HG03159 (cell line): ENCODE results near the gene HTRA1.

Source experiments
- ATAC-seq: cut with Tn5 transposase; IDR thresholded peaks from one replicate; pipeline ENCODE4 v1.9.1; 2021; ENCODE audit warnings: mild to moderate bottlenecking, moderate library complexity; ENCODE audit not compliant: unreplicated experiment

The HTRA1 gene

GRCh38 chr10:122454071-122454470 is 7.3 kb upstream of the HTRA1 start:
- ATAC-seq, result no peak

- ATAC-seq, result no peak
Observed at GRCh38 chr10:122454603-122455080, 6.7 kb upstream of the HTRA1 start, which contains the start of gene ARMS2. TSS of gene ARMS2 (plus strand) at chr10:122454653. CDS start at chr10:122454728, 75 bp downstream.

GRCh38 chr10:122455376-122456079 is 5.8 kb upstream of the HTRA1 start:
- no peak for ATAC-seq

GRCh38 chr10:122457934-122458333 is 3.4 kb upstream of the HTRA1 start:
- ATAC-seq, result no peak

GRCh38 chr10:122458693-122459092 is 2.7 kb upstream of the HTRA1 start:
- ATAC-seq, result no peak

DNA sequence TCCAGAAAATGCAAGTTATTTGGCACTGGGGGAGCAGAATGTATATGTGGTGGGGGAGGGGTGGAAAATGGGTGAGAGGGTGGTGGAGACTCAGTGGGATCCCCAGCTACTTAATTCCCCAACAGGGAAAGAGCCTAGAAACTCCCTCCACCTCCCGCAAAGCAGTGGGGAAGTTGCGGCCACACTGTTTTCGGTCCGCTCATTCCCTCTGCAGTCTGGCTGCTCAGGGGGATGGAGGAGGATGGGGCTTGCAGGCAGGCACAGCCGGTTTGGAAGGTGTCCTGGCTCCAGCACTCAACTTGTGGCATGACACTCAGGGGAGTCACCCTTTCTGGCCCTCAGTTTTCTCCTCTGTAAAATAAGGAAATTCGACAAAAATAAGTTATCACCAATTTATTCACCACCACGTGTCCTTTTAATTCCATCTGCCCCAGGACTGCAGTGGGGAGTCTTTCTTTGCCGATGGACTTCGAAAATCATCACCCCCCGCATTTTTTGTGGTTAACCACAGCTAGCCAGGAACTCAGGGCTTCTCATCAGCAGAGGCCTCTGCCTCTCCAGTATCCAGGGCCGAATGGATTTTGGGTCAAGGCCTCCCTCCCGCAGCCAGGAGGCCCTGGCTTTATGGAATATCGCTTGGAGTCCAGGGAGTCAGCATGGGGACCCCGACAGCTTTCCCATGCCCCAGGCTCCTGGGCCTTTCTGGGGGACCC is 1.6 kb upstream of the HTRA1 start:
- ATAC-seq, result no peak

DNA sequence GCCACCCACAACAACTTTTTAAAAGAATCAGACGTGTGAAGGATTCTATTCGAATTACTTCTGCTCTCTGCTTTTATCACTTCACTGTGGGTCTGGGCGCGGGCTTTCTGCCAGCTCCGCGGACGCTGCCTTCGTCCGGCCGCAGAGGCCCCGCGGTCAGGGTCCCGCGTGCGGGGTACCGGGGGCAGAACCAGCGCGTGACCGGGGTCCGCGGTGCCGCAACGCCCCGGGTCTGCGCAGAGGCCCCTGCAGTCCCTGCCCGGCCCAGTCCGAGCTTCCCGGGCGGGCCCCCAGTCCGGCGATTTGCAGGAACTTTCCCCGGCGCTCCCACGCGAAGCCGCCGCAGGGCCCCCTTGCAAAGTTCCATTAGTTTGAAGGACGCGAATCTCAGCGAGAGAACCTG is 461 bp upstream of the HTRA1 start:
- ATAC-seq, result no peak

DNA sequence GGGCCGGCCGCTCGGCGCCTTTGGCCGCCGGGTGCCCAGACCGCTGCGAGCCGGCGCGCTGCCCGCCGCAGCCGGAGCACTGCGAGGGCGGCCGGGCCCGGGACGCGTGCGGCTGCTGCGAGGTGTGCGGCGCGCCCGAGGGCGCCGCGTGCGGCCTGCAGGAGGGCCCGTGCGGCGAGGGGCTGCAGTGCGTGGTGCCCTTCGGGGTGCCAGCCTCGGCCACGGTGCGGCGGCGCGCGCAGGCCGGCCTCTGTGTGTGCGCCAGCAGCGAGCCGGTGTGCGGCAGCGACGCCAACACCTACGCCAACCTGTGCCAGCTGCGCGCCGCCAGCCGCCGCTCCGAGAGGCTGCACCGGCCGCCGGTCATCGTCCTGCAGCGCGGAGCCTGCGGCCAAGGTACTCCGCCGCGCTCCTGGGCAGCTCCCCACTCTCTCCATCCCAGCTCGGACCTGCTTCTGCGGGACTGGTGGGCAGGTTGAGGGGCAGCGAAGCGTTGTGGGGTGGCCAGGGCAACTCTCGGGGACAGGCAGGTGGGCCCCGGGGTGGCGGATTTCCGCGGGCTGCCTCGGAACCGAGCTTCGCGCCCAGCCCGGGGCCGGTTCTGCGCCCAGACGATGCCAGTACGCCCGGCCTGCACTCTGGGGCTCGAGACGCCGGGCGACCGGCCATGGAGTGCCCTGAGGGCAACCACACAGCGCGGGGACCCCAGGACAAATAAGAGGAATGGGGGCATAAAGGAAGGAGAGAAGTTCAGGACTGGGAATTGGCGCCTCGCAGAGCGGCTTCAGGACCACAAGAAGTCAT is 578 bp downstream of the HTRA1 start:
- ATAC-seq, result no peak

DNA sequence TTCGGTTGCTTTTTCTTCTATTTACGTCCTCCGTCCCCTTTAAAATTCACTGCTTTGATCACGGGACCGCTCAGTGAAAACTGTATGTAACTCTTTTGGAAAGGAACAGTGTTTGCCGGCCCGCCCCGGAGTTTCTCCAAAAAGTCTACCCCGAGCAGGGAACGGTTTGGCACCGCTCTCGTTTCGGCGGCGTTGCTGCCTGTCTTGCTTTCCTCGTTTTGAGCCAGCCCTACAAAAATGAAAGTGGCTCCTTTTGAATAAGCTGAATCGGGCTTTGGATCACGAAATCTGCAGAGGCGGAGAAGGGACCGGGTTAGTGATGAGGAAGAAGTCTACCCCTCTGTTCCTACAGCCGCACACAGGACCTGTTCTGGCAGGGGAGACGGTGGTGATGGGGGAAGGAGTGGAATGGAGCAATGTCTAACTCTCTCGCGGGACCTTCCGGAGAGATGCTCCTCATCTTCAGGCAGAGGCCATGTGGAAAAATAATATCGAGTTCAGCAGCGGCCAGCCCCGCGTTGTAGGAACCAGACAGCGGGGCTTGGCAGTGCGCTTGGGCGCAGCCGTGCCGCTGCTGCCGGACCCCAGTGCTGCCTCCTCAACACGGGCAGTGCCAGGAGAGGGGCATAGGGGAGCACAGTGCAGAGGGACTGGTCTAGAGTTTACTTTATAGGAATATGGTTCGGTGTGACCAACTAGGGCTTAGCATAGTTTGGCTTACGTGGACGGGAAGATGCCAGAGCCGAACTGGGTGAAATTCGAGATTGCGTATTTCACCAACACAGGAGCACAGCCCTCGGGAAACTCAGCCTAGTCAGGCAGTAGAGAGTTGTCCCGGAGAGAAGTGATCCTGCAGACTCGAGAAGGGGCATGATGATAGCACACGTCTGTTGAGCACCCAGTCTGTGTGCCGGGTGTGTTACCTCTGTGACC is 1.4 kb downstream of the HTRA1 start:
- no peak for ATAC-seq

DNA sequence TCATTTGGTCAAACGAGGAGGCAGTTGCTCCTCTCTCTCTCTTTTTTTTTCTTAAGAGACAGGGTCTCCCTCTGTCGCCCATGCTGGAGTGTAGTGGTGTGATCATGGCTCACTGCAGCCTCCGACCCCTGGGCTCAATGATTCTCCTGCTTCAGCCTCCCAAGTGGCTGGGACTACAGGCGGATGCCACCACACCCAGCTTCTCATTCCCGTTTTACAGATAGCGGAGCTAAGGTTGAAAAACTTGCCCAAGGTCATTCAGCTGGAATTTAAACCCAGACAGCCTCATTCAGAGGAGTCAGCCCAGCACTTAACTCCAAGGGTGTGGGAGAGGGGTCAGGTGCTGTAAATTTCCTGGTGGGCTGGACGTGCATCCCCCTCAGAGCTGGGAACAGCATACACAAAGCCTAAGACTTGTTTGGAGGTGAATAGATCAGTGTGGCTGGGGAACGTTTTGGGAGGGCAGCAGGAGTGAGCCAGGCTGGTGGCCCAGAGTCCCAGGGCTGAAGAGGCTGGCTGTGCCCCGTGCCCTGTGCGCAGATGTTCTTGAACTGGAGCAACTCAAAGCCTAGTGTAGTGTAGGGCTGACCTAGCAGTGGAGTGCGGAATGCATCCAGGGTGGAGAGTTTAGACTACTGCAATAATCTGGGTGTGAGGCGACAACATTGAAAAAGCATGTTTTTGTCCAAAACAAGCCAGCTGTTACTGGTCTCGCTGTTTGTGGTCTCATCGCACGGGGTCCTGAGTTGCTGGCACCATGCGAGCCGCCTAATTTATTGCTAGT is 2.3 kb downstream of the HTRA1 start:
- ATAC-seq, result no peak

DNA sequence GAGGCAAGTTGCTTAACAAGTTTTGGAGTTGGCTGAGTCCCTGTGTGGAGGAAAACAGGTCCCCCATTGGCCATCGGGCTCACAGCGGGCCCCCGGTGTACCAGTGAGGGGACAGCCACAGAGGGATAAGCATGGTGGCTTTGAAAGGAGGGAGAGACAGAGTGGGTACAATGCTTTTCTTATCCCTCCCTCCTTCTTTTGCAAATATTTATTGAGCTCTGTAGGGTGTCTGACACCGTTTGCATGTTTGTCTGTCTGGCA is 2.8 kb downstream of the HTRA1 start:
- ATAC-seq, result no peak

DNA sequence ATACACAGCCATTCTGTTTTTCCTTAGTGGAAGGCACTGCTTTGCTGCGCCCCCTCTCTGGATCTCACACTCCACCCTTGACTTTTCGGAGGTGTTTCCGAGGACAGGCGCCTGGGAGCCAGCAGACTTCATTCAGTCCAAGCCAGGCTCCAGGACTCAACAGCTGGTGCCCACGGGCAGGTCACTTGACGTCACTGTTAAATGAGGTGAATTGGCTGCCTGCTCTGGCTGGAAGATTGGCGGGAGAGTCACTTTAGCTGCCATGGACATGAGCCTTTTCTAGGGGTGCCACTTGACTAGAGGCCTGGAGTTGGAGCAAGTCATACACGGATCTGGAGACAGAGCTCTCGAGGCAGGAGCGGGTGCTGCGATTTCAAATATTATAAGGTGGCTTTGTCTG is 3.2 kb downstream of the HTRA1 start:
- ATAC-seq, result no peak

- no peak for ATAC-seq
Observed at GRCh38 chr10:122465401-122466040, 4.2 kb downstream of the HTRA1 start.

DNA sequence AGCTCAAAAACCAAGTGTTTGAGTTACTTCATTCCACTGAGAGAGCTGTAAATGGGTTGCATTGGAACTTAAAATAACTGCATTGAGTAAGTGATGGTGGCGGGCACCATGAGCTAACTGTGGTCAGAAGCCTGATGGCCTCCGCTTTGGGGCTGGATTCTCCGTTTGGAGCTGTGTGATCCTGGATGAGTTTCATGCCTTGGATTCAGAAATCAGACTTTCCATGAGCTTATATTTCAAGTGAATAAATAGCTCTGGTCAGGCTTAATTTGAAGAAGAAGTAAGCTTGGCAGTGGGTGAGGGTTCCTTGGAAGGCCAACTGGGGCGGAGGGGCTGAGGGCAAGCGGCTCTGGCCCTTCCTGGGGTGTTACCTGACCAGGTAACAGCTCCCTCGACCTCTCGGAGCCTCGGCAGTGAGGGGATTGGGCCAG is 5.6 kb downstream of the HTRA1 start:
- no peak for ATAC-seq

DNA sequence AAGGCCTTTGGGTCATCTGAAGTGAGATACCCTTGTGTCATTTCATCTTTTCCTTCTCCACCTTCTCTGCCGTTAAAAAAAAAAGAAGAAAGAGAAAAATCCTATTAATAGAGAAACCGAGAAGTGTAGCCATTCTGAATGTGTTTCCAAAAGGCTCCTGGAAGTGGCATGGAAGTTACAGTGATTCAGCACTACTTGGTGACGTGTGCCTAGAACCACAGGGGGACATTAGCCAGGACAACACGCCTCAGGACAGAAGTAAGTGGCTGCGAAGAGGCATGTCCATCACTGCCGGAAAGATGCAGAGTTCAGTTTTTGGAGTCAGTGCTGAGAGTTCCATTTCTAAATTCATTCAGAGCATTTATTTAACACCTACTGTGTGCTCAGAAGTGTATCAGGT is 6.3 kb downstream of the HTRA1 start:
- no peak for ATAC-seq

GRCh38 chr10:122468307-122468925 is 7.1 kb downstream of the HTRA1 start:
- ATAC-seq, result no peak

GRCh38 chr10:122468926-122469781 is 7.8 kb downstream of the HTRA1 start:
- no peak for ATAC-seq

GRCh38 chr10:122469848-122470247 is 8.5 kb downstream of the HTRA1 start:
- ATAC-seq, result no peak
